ENCODE results near the gene COX8A. TPM values are rescaled to one million over a fixed set of nuclear protein-coding genes. Genes with fewer than 3 reads are reported as not detected.

COX8A gene
- total RNA-seq, 1 experiment from 2014 or later: 587 TPM

- TF ChIP-seq, protein P1, sequence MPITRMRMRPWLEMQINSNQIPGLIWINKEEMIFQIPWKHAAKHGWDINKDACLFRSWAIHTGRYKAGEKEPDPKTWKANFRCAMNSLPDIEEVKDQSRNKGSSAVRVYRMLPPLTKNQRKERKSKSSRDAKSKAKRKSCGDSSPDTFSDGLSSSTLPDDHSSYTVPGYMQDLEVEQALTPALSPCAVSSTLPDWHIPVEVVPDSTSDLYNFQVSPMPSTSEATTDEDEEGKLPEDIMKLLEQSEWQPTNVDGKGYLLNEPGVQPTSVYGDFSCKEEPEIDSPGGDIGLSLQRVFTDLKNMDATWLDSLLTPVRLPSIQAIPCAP (CRISPR knock-in tag; IDR thresholded peaks at IDR 0.05): 0 out of 2 replicates have a peak, but pooled peaks have one; percentile 0
- TF ChIP-seq, protein P2, sequence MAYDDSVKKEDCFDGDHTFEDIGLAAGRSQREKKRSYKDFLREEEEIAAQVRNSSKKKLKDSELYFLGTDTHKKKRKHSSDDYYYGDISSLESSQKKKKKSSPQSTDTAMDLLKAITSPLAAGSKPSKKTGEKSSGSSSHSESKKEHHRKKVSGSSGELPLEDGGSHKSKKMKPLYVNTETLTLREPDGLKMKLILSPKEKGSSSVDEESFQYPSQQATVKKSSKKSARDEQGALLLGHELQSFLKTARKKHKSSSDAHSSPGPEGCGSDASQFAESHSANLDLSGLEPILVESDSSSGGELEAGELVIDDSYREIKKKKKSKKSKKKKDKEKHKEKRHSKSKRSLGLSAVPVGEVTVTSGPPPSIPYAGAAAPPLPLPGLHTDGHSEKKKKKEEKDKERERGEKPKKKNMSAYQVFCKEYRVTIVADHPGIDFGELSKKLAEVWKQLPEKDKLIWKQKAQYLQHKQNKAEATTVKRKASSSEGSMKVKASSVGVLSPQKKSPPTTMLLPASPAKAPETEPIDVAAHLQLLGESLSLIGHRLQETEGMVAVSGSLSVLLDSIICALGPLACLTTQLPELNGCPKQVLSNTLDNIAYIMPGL (CRISPR knock-in tag; IDR thresholded peaks at IDR 0.05): no peak
- TF ChIP-seq JAZF1 (CRISPR knock-in tag; IDR thresholded peaks at IDR 0.05) (no peak), PRRX2 (CRISPR knock-in tag; IDR thresholded peaks at IDR 0.05) (no peak), ATF6 (CRISPR knock-in tag; IDR thresholded peaks at IDR 0.05) (no peak), E2F1 (CRISPR knock-in tag; IDR thresholded peaks at IDR 0.05) (no peak), USF1 (CRISPR knock-in tag; IDR thresholded peaks at IDR 0.05) (no peak), PRDM15 (CRISPR knock-in tag; IDR thresholded peaks at IDR 0.05) (0 out of 2 replicates have a peak, but pooled peaks have one; percentile 13)
- TF ChIP-seq, protein P3, sequence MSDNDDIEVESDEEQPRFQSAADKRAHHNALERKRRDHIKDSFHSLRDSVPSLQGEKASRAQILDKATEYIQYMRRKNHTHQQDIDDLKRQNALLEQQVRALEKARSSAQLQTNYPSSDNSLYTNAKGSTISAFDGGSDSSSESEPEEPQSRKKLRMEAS (CRISPR knock-in tag; IDR thresholded peaks at IDR 0.05): peak; percentile 58
Measured at GRCh38 chr11:63986932-63987513, 12.6 kb downstream of the COX8A start (continued).

DNA sequence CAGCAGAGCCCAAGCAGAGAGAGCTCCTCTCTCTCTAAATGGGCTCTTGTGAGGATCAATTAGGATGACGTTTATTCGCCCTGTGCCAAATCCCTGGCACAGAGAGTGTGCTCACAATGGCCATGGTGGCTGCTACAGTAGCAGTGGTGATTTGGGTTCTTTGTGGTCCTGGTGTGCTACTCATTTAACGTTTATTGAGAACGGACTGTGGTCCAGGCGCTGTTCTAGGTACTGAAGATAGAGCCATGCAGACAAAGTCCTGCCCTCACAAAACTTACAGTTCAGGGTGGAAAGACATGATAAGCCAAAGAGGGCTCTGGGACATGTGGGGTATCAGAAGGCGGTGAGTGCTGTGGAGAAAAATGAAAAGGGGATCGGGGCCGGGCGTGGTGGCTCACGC lies 17.1 kb downstream of the COX8A start:
- Mint-ChIP-seq H3K4me1 (peaks cover 13% of the 10 kb centered on the region), H3K27ac (0 out of 2 replicates have a peak overlapping the region, but pooled peaks have one; percentile 9), H3K4me3 (no peak overlapping the region), H3K36me3 (peaks cover 45% of the 10 kb centered on the region), H3K27me3 (ENCODE audit: low read depth) (no peaks in the 10 kb centered on the region), H3K9me3 (no peaks in the 10 kb centered on the region)
- ChIA-PET POLR2A (interaction anchor here (0.5 to 1.2 kb wide), 2 partner anchors 13 to 168 kb away, joined by 4 to 5 read pairs; no protein-coding TSS in a partner anchor), CTCF (interaction anchor here (1.4 kb wide), 1 partner anchor 161 kb away, joined by 8 read pairs; no protein-coding TSS in a partner anchor)
- DNase-seq (ENCODE audit: low spot score) (no peak), ATAC-seq (no peak)
- TF ChIP-seq SOX15 (CRISPR knock-in tag; IDR thresholded peaks at IDR 0.05): no peak
- TF ChIP-seq E2F1 (CRISPR knock-in tag; IDR thresholded peaks at IDR 0.05): no peak
- TF ChIP-seq GABPB1 (CRISPR knock-in tag; IDR thresholded peaks at IDR 0.05): no peak
- TF ChIP-seq GTF2I (CRISPR knock-in tag; conservative IDR thresholded peaks at IDR 0.05): no peak
- TF ChIP-seq ZNF138 (CRISPR knock-in tag; conservative IDR thresholded peaks at IDR 0.05): no peak
- no peak for TF ChIP-seq ZNF219 (CRISPR knock-in tag; IDR thresholded peaks at IDR 0.05; ENCODE audit: borderline replicate concordance)
- TF ChIP-seq CREM (CRISPR knock-in tag; IDR thresholded peaks at IDR 0.05): no peak
- TF ChIP-seq E2F5 (CRISPR knock-in tag; IDR thresholded peaks at IDR 0.05): no peak
- TF ChIP-seq ZNF416 (CRISPR knock-in tag; IDR thresholded peaks at IDR 0.05): no peak
- TF ChIP-seq ZNF512 (CRISPR knock-in tag; IDR thresholded peaks at IDR 0.05; ENCODE audit: borderline replicate concordance): no peak
- no peak for TF ChIP-seq SMAD4 (CRISPR knock-in tag; IDR thresholded peaks at IDR 0.05)
- TF ChIP-seq NFE2L1 (CRISPR knock-in tag; IDR thresholded peaks at IDR 0.05): no peak
